ENCODE measurements around the gene TRIM62.

GRCh38 chr1:33186936-33187335 is 5.1 kb upstream of the TRIM62 start:
- TF ChIP-seq, protein P1, sequence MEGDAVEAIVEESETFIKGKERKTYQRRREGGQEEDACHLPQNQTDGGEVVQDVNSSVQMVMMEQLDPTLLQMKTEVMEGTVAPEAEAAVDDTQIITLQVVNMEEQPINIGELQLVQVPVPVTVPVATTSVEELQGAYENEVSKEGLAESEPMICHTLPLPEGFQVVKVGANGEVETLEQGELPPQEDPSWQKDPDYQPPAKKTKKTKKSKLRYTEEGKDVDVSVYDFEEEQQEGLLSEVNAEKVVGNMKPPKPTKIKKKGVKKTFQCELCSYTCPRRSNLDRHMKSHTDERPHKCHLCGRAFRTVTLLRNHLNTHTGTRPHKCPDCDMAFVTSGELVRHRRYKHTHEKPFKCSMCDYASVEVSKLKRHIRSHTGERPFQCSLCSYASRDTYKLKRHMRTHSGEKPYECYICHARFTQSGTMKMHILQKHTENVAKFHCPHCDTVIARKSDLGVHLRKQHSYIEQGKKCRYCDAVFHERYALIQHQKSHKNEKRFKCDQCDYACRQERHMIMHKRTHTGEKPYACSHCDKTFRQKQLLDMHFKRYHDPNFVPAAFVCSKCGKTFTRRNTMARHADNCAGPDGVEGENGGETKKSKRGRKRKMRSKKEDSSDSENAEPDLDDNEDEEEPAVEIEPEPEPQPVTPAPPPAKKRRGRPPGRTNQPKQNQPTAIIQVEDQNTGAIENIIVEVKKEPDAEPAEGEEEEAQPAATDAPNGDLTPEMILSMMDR (IDR thresholded peaks at IDR 0.05) = no peak
- no peak for TF ChIP-seq POLR2AphosphoS5 (IDR thresholded peaks at IDR 0.05; ENCODE audit: insufficient read depth in 1 of 2, low read depth in 1 of 2)

Measured in vagina (tissue), 2 donors.